IMR-90 (cell line): ENCODE results near the gene KLHL30. TPM values are rescaled to one million over a fixed set of nuclear protein-coding genes. Genes with fewer than 3 reads are reported as not detected.

Source experiments
- ATAC-seq: fragments of 200-7000 bp; cut with Tn5 transposase; 2 replicates; pipeline ENCODE4 v1.9.1; 2020; ENCODE audit warnings: low read depth, mild to moderate bottlenecking, moderate library complexity
- BruUV-seq: library from RNA; stranded (reverse); fragments of 400-500 nt; replicated peaks from 2 replicates; lab custom pipeline; 2021; lab: Mats Ljungman, UMichigan
- CTCF ChIA-PET: fragments of 300-600 bp; formaldehyde crosslinking; extraction: SDS; loops from one replicate; lab custom pipeline; 2021; ENCODE audit warnings: antibody characterized with exemption; lab: Yijun Ruan, JAX
- POLR2A ChIA-PET: fragments of 300-600 bp; sonication (Branson Sonifier 250); formaldehyde crosslinking; loops from one replicate; lab custom pipeline; 2022; ENCODE audit warnings: antibody characterized with exemption; ENCODE audit not compliant: unreplicated experiment; lab: Charles Lee
- DNase-seq: peaks from one replicate; pipeline ENCODE4 v3.0.0; 2013
- H2AFZ ChIP-seq: replicated peaks from 2 replicates; pipeline ENCODE3; 2013; ENCODE audit warnings: low read length, mild to moderate bottlenecking; ENCODE audit not compliant: poor library complexity
- H2AK5ac ChIP-seq: 2 replicates; pipeline ENCODE4 v1.6.1; 2013; ENCODE audit warnings: low read depth, low read length, inconsistent platforms
- H2AK9ac ChIP-seq: replicated peaks from 2 replicates; pipeline ENCODE3; 2013; ENCODE audit warnings: mild to moderate bottlenecking, low read depth, low read length, moderate library complexity; ENCODE audit not compliant: poor library complexity
- H2BK120ac ChIP-seq: 2 replicates; pipeline ENCODE4 v1.6.1; 2013; ENCODE audit warnings: low read depth, low read length, inconsistent platforms
- H2BK15ac ChIP-seq: 3 replicates; pipeline ENCODE4 v1.6.1; 2013; ENCODE audit warnings: low read depth, low read length, inconsistent platforms
- H2BK20ac ChIP-seq: 2 replicates; pipeline ENCODE4 v1.6.1; 2013; ENCODE audit warnings: low read depth, mild to moderate bottlenecking, inconsistent platforms, low read length, moderate library complexity
- H2BK5ac ChIP-seq: 2 replicates; pipeline ENCODE4 v1.6.1; 2013; ENCODE audit warnings: mild to moderate bottlenecking, low read depth, low read length, inconsistent platforms; ENCODE audit not compliant: poor library complexity, severe bottlenecking
- H3K14ac ChIP-seq: replicated peaks from 2 replicates; pipeline ENCODE4 v1.6.1; 2013; ENCODE audit warnings: low read depth, low read length, inconsistent platforms
- H3K18ac ChIP-seq: 2 replicates; pipeline ENCODE4 v1.6.1; 2013; ENCODE audit warnings: low read depth, low read length, control low read depth
- H3K23ac ChIP-seq: 2 replicates; pipeline ENCODE4 v1.6.1; 2013; ENCODE audit warnings: low read depth, low read length, inconsistent platforms
- H3K27ac ChIP-seq: 2 replicates; pipeline ENCODE4 v1.5.1; 2013; ENCODE audit warnings: mild to moderate bottlenecking, control low read depth, low read length; ENCODE audit not compliant: insufficient read depth
- H3K27me3 ChIP-seq: 2 replicates; pipeline ENCODE4 v1.6.1; 2013; ENCODE audit warnings: low read length; ENCODE audit not compliant: control insufficient read depth, insufficient read depth
- H3K36me3 ChIP-seq: 2 replicates; pipeline ENCODE4 v1.6.1; 2013; ENCODE audit warnings: low read length, mixed read lengths; ENCODE audit not compliant: control insufficient read depth, insufficient read depth
- H3K4ac ChIP-seq: 2 replicates; pipeline ENCODE4 v1.6.1; 2013; ENCODE audit warnings: low read depth, low read length, inconsistent platforms
- H3K4me1 ChIP-seq: 2 replicates; pipeline ENCODE4 v1.6.1; 2013; ENCODE audit warnings: low read length, mixed read lengths; ENCODE audit not compliant: control insufficient read depth, insufficient read depth
- H3K4me2 ChIP-seq: 2 replicates; pipeline ENCODE4 v1.6.1; 2013; ENCODE audit warnings: low read depth, mild to moderate bottlenecking, control low read depth, low read length, moderate library complexity
- H3K4me3 ChIP-seq: 2 replicates; pipeline ENCODE4 v1.5.1; 2013; ENCODE audit warnings: low read depth, mild to moderate bottlenecking, control low read depth, low read length, moderate library complexity; ENCODE audit not compliant: insufficient read depth
- H3K56ac ChIP-seq: 2 replicates; pipeline ENCODE4 v1.6.1; 2013; ENCODE audit warnings: low read length, inconsistent platforms; ENCODE audit not compliant: insufficient read depth; ENCODE audit errors: extremely low read depth
- H3K79me1 ChIP-seq, 2 experiments: 2 replicates each; pipeline ENCODE4 v1.6.1; 2013; ENCODE audit warnings: low read length in 2 of 2, inconsistent platforms in 1 of 2, low read depth in 1 of 2
- H3K9ac ChIP-seq: 2 replicates; pipeline ENCODE4 v1.6.1; 2013; ENCODE audit warnings: low read depth, low read length, control low read depth
- H3K9me1 ChIP-seq: 2 replicates; pipeline ENCODE4 v1.6.1; 2013; ENCODE audit warnings: low read length, inconsistent platforms; ENCODE audit not compliant: insufficient read depth
- H3K9me3 ChIP-seq: 2 replicates; pipeline ENCODE4 v1.6.1; 2013; ENCODE audit warnings: low read length; ENCODE audit not compliant: control insufficient read depth, insufficient read depth
- H4K20me1 ChIP-seq: 2 replicates; pipeline ENCODE4 v1.6.1; 2013; ENCODE audit warnings: low read length, inconsistent platforms; ENCODE audit not compliant: insufficient read depth
- H4K5ac ChIP-seq: 2 replicates; pipeline ENCODE4 v1.6.1; 2013; ENCODE audit warnings: mild to moderate bottlenecking, low read depth, low read length, control low read depth
- H4K8ac ChIP-seq, 2 experiments: 2 replicates each; pipeline ENCODE4 v1.6.1; 2013; ENCODE audit warnings: low read depth in 2 of 2, low read length in 2 of 2, control low read depth in 1 of 2, inconsistent platforms in 1 of 2
- H4K91ac ChIP-seq: 2 replicates; pipeline ENCODE4 v1.6.1; 2013; ENCODE audit warnings: low read depth, low read length, inconsistent platforms; ENCODE audit not compliant: insufficient read depth
- BHLHE40 ChIP-seq: fragments of 150-350 bp; IDR thresholded peaks from 2 replicates; pipeline ENCODE4 v1.6.1; 2016; ENCODE audit warnings: mild to moderate bottlenecking, low read depth, low read length
- SMC3 ChIP-seq: fragments of 150-350 bp; IDR thresholded peaks from 2 replicates; pipeline ENCODE4 v1.6.1; 2016; ENCODE audit warnings: low read depth, mild to moderate bottlenecking, antibody characterized with exemption, low read length, moderate library complexity
- WGBS, 2 experiments: methylation state at CpG; one replicate each; pipeline versions ENCODE4 v1.1.5 to v1.1.7; 2013; ENCODE audit warnings: missing lambda C conversion rate in 2 of 2; ENCODE audit not compliant: insufficient read length in 1 of 2; ENCODE audit errors: extremely low coverage in 2 of 2; 5-methylcytosine and 5-hydroxymethylcytosine counted together
- dilution Hi-C: fragments of 300-500 bp; cut with HindIII; formaldehyde crosslinking; loops from one replicate; pipeline ENCODE4 v1.14.3; 2018; ENCODE audit warnings: low sequenced_read_pairs; ENCODE audit not compliant: unreplicated experiment
- in situ Hi-C: fragments of 300-500 bp; cut with MboI; formaldehyde crosslinking; loops from 3 replicates; pipeline ENCODE4 v1.14.3; 2019; ENCODE audit warnings: low sequenced_read_pairs, inconsistent platforms, mixed read lengths
- intact Hi-C: fragments of 100-400 bp; cut with micrococcal nuclease; formaldehyde crosslinking; loops from 2 replicates; pipeline ENCODE4 v1.10.0; 2022
- polyA plus RNA-seq, 3 experiments: library from polyadenylated mRNA; depleted of rRNA; stranded (reverse); fragments of >200 nt; gene quantifications; 2 replicates each; pipeline ENCODE4 v1.2.3, GENCODE V29; 2012; ENCODE audit warnings: low replicate concordance in 1 of 3
- total RNA-seq: library from RNA; depleted of rRNA; stranded (reverse); fragments of >200 nt; gene quantifications from 2 replicates; pipeline ENCODE4 v1.2.3, GENCODE V29; 2012

Gene KLHL30
- total and polyA plus RNA-seq, 2 of the 4 experiments (the other 2 are of a cell fraction): under 0.01 to 0.03 TPM

DNA sequence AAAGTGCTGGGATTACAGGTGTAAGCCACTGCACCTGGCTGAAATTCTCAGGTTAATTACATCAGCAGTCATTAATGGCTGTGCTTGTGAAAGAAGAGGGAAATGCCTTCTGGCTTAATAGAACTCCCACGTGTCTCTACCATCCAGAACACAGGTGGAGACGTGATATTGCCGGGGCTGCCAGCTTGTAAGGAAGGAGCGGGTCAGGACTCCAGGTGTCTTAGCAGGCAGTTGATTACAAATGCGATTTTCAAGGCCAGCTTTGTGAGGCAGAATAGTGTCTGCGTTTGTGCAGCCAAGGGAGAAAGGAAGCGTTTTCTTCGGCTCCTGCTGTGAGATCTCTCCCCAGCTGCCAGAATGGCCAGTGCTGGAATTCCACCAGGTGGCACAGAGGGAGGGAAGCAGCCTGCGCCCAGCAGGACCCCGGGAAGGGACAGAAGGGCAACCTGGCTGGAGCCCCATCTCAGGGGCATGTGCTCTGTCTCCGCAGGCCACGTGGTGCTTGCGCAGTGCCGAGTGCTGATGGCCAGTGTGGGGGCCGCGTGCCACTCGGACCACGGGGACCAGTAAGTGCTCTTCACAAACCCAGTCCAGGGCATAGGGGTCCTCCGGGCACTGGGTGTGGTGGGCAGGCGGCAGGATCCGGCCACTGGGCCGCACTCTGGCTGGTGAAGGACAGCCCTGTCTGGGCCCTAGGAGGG lies 42.0 kb upstream of the KLHL30 start:
- Histone ChIP-seq H2AK9ac (no peak overlapping the region), H3K9me3 (no peaks in the 10 kb centered on the region), H3K14ac (no peak overlapping the region), H2BK15ac (no peak overlapping the region), H3K4ac (no peak overlapping the region), H2BK5ac (no peak overlapping the region), H2AFZ (no peak overlapping the region), H2BK120ac (no peak overlapping the region), H2BK20ac (no peak overlapping the region), H3K4me3 (no peak overlapping the region), H3K36me3 (peaks cover 2% of the 10 kb centered on the region; the same call in 1 of the 2 replicates), H3K4me2 (no peak overlapping the region), H3K4me1 (no peaks in the 10 kb centered on the region), H3K23ac (no peak overlapping the region), H3K56ac (no peak overlapping the region), H4K20me1 (no peaks in the 10 kb centered on the region), H4K91ac (no peak overlapping the region), H4K5ac (no peak overlapping the region), H3K18ac (no peak overlapping the region), H2AK5ac (no peak overlapping the region), H3K27ac (no peak overlapping the region), H3K9ac (no peak overlapping the region), H3K27me3 (no peaks in the 10 kb centered on the region), H4K8ac (no peak overlapping the region), H3K79me1 (no peaks in the 10 kb centered on the region), H3K9me1 (no peaks in the 10 kb centered on the region)
- no peak for DNase-seq
- dilution Hi-C loops: no loop called here
- intact Hi-C loops: no loop called here
- in situ Hi-C loops: no loop called here
- WGBS, 2 experiments: 87% methylated on average over 17 of the region's 22 CpGs; no CpG with 5 or more reads in 1 of the 2 experiments
- no peak for ATAC-seq
- BruUV-seq: no TSS peak
- TF ChIP-seq BHLHE40 (no peak), SMC3 (no peak)
- ChIA-PET POLR2A (no interaction called here), CTCF (no interaction called here)
